Coronary artery (tissue), 2 donors: ENCODE results near the gene SLC16A7.
"Not testable (repeated sequence)": the region's sequence is repeated elsewhere in the genome, so short reads cannot be mapped to it uniquely, and the experiment has no call there.

Experiments
- DNase-seq: peaks from one replicate; pipeline ENCODE4 v3.0.0-alpha.2; 2017; ENCODE audit warnings: low spot score
- H3K27ac ChIP-seq, 2 donors: fragments of 200-600 bp; sonication (generic); one replicate each; pipeline ENCODE4 v1.5.1; 2016 to 2019
- H3K4me3 ChIP-seq: fragments of 200-600 bp; sonication (generic); 2 replicates; pipeline ENCODE4 v1.5.1; 2016; ENCODE audit warnings: mild to moderate bottlenecking, moderate library complexity
- CTCF ChIP-seq: fragments of 200-600 bp; sonication (generic); IDR thresholded peaks from one replicate; pipeline ENCODE4 v1.5.1; 2019; ENCODE audit warnings: antibody characterized with exemption

The SLC16A7 gene

GRCh38 chr12:59742841-59743240 lies 147.0 kb downstream of the SLC16A7 start:
- H3K27ac ChIP-seq = no peak overlapping the region
- no peak for DNase-seq
- no peak overlapping the region for H3K4me3 ChIP-seq
- no peak for TF ChIP-seq CTCF

GRCh38 chr12:59744564-59744963 lies 148.7 kb downstream of the SLC16A7 start:
- H3K4me3 ChIP-seq = no peak overlapping the region
- no peak for DNase-seq
- no peak overlapping the region for H3K27ac ChIP-seq
- no peak for TF ChIP-seq CTCF

- H3K27ac ChIP-seq, DNase-seq, H3K4me3 ChIP-seq: not testable (repeated sequence)
Observed at GRCh38 chr12:59751091-59751490, 155.3 kb downstream of the SLC16A7 start.

GRCh38 chr12:59761542-59761941 lies 165.7 kb downstream of the SLC16A7 start:
- Histone ChIP-seq H3K27ac (no peak overlapping the region), H3K4me3 (no peak overlapping the region)
- DNase-seq = no peak
- TF ChIP-seq CTCF = no peak

GRCh38 chr12:59763835-59764234 lies 168.0 kb downstream of the SLC16A7 start:
- no peak overlapping the region for H3K27ac ChIP-seq
- no peak overlapping the region for H3K4me3 ChIP-seq
- DNase-seq = no peak
- no peak for TF ChIP-seq CTCF

- no peak for DNase-seq
- no peak for TF ChIP-seq CTCF
- no peak overlapping the region for H3K27ac ChIP-seq
- H3K4me3 ChIP-seq = no peak overlapping the region
Observed at GRCh38 chr12:59768031-59768430, 172.2 kb downstream of the SLC16A7 start.

- no peak for DNase-seq
- TF ChIP-seq CTCF = no peak
- Histone ChIP-seq H3K27ac (no peak overlapping the region), H3K4me3 (no peak overlapping the region)
Observed at GRCh38 chr12:59780605-59781135, 184.8 kb downstream of the SLC16A7 start.

GRCh38 chr12:59787610-59788009 lies 191.8 kb downstream of the SLC16A7 start:
- TF ChIP-seq CTCF = no peak
- Histone ChIP-seq H3K27ac (no peak overlapping the region), H3K4me3 (no peak overlapping the region)
- DNase-seq = no peak
